IMR-90 (cell line): ENCODE results near the gene CLN3. TPM values are rescaled to one million over a fixed set of nuclear protein-coding genes. Genes with fewer than 3 reads are reported as not detected.
A peak's percentile ranks its signal among the peaks of the same experiment; 100 is the strongest.

Experiments used
- ATAC-seq: fragments of 200-7000 bp; cut with Tn5 transposase; 2 replicates; pipeline ENCODE4 v1.9.1; 2020; ENCODE audit warnings: low read depth, mild to moderate bottlenecking, moderate library complexity
- BruUV-seq: library from RNA; stranded (reverse); fragments of 400-500 nt; replicated peaks from 2 replicates; lab custom pipeline; 2021; lab: Mats Ljungman, UMichigan
- CTCF ChIA-PET: fragments of 300-600 bp; formaldehyde crosslinking; extraction: SDS; loops from one replicate; lab custom pipeline; 2021; ENCODE audit warnings: antibody characterized with exemption; lab: Yijun Ruan, JAX
- POLR2A ChIA-PET: fragments of 300-600 bp; sonication (Branson Sonifier 250); formaldehyde crosslinking; loops from one replicate; lab custom pipeline; 2022; ENCODE audit warnings: antibody characterized with exemption; ENCODE audit not compliant: unreplicated experiment; lab: Charles Lee
- DNase-seq: peaks from one replicate; pipeline ENCODE4 v3.0.0; 2013
- H2AFZ ChIP-seq: replicated peaks from 2 replicates; pipeline ENCODE3; 2013; ENCODE audit warnings: low read length, mild to moderate bottlenecking; ENCODE audit not compliant: poor library complexity
- H2AK5ac ChIP-seq: 2 replicates; pipeline ENCODE4 v1.6.1; 2013; ENCODE audit warnings: low read depth, low read length, inconsistent platforms
- H2AK9ac ChIP-seq: replicated peaks from 2 replicates; pipeline ENCODE3; 2013; ENCODE audit warnings: mild to moderate bottlenecking, low read depth, low read length, moderate library complexity; ENCODE audit not compliant: poor library complexity
- H2BK120ac ChIP-seq: 2 replicates; pipeline ENCODE4 v1.6.1; 2013; ENCODE audit warnings: low read depth, low read length, inconsistent platforms
- H2BK15ac ChIP-seq: 3 replicates; pipeline ENCODE4 v1.6.1; 2013; ENCODE audit warnings: low read depth, low read length, inconsistent platforms
- H2BK20ac ChIP-seq: 2 replicates; pipeline ENCODE4 v1.6.1; 2013; ENCODE audit warnings: low read depth, mild to moderate bottlenecking, inconsistent platforms, low read length, moderate library complexity
- H2BK5ac ChIP-seq: 2 replicates; pipeline ENCODE4 v1.6.1; 2013; ENCODE audit warnings: mild to moderate bottlenecking, low read depth, low read length, inconsistent platforms; ENCODE audit not compliant: poor library complexity, severe bottlenecking
- H3K14ac ChIP-seq: replicated peaks from 2 replicates; pipeline ENCODE4 v1.6.1; 2013; ENCODE audit warnings: low read depth, low read length, inconsistent platforms
- H3K18ac ChIP-seq: 2 replicates; pipeline ENCODE4 v1.6.1; 2013; ENCODE audit warnings: low read depth, low read length, control low read depth
- H3K23ac ChIP-seq: 2 replicates; pipeline ENCODE4 v1.6.1; 2013; ENCODE audit warnings: low read depth, low read length, inconsistent platforms
- H3K27ac ChIP-seq: 2 replicates; pipeline ENCODE4 v1.5.1; 2013; ENCODE audit warnings: mild to moderate bottlenecking, control low read depth, low read length; ENCODE audit not compliant: insufficient read depth
- H3K27me3 ChIP-seq: 2 replicates; pipeline ENCODE4 v1.6.1; 2013; ENCODE audit warnings: low read length; ENCODE audit not compliant: control insufficient read depth, insufficient read depth
- H3K36me3 ChIP-seq: 2 replicates; pipeline ENCODE4 v1.6.1; 2013; ENCODE audit warnings: low read length, mixed read lengths; ENCODE audit not compliant: control insufficient read depth, insufficient read depth
- H3K4ac ChIP-seq: 2 replicates; pipeline ENCODE4 v1.6.1; 2013; ENCODE audit warnings: low read depth, low read length, inconsistent platforms
- H3K4me1 ChIP-seq: 2 replicates; pipeline ENCODE4 v1.6.1; 2013; ENCODE audit warnings: low read length, mixed read lengths; ENCODE audit not compliant: control insufficient read depth, insufficient read depth
- H3K4me2 ChIP-seq: 2 replicates; pipeline ENCODE4 v1.6.1; 2013; ENCODE audit warnings: low read depth, mild to moderate bottlenecking, control low read depth, low read length, moderate library complexity
- H3K4me3 ChIP-seq: 2 replicates; pipeline ENCODE4 v1.5.1; 2013; ENCODE audit warnings: low read depth, mild to moderate bottlenecking, control low read depth, low read length, moderate library complexity; ENCODE audit not compliant: insufficient read depth
- H3K56ac ChIP-seq: 2 replicates; pipeline ENCODE4 v1.6.1; 2013; ENCODE audit warnings: low read length, inconsistent platforms; ENCODE audit not compliant: insufficient read depth; ENCODE audit errors: extremely low read depth
- H3K79me1 ChIP-seq, 2 experiments: 2 replicates each; pipeline ENCODE4 v1.6.1; 2013; ENCODE audit warnings: low read length in 2 of 2, inconsistent platforms in 1 of 2, low read depth in 1 of 2
- H3K9ac ChIP-seq: 2 replicates; pipeline ENCODE4 v1.6.1; 2013; ENCODE audit warnings: low read depth, low read length, control low read depth
- H3K9me1 ChIP-seq: 2 replicates; pipeline ENCODE4 v1.6.1; 2013; ENCODE audit warnings: low read length, inconsistent platforms; ENCODE audit not compliant: insufficient read depth
- H3K9me3 ChIP-seq: 2 replicates; pipeline ENCODE4 v1.6.1; 2013; ENCODE audit warnings: low read length; ENCODE audit not compliant: control insufficient read depth, insufficient read depth
- H4K20me1 ChIP-seq: 2 replicates; pipeline ENCODE4 v1.6.1; 2013; ENCODE audit warnings: low read length, inconsistent platforms; ENCODE audit not compliant: insufficient read depth
- H4K5ac ChIP-seq: 2 replicates; pipeline ENCODE4 v1.6.1; 2013; ENCODE audit warnings: mild to moderate bottlenecking, low read depth, low read length, control low read depth
- H4K8ac ChIP-seq, 2 experiments: 2 replicates each; pipeline ENCODE4 v1.6.1; 2013; ENCODE audit warnings: low read depth in 2 of 2, low read length in 2 of 2, control low read depth in 1 of 2, inconsistent platforms in 1 of 2
- H4K91ac ChIP-seq: 2 replicates; pipeline ENCODE4 v1.6.1; 2013; ENCODE audit warnings: low read depth, low read length, inconsistent platforms; ENCODE audit not compliant: insufficient read depth
- BHLHE40 ChIP-seq: fragments of 150-350 bp; IDR thresholded peaks from 2 replicates; pipeline ENCODE4 v1.6.1; 2016; ENCODE audit warnings: mild to moderate bottlenecking, low read depth, low read length
- CEBPB ChIP-seq: IDR thresholded peaks from 2 replicates; pipeline ENCODE4 v1.6.1; 2012; ENCODE audit warnings: low read depth, low read length, improper control_type of control experiment
- CHD1 ChIP-seq: IDR thresholded peaks from 2 replicates; pipeline ENCODE4 v1.6.1; 2012; ENCODE audit warnings: low read depth, low read length, improper control_type of control experiment
- ELK1 ChIP-seq: fragments of 150-350 bp; IDR thresholded peaks from 2 replicates; pipeline ENCODE4 v1.6.1; 2016; ENCODE audit warnings: low read depth, mild to moderate bottlenecking, low read length, moderate library complexity, borderline replicate concordance
- FOS ChIP-seq: fragments of 150-350 bp; IDR thresholded peaks from 2 replicates; pipeline ENCODE4 v1.6.1; 2016; ENCODE audit warnings: low read depth, low read length
- MAFK ChIP-seq: IDR thresholded peaks from 2 replicates; pipeline ENCODE4 v1.6.1; 2012; ENCODE audit warnings: low read depth, low read length, improper control_type of control experiment
- MAZ ChIP-seq: IDR thresholded peaks from 2 replicates; pipeline ENCODE4 v1.6.1; 2012; ENCODE audit warnings: low read depth, mild to moderate bottlenecking, low read length, improper control_type of control experiment, moderate library complexity, borderline replicate concordance
- MXI1 ChIP-seq: IDR thresholded peaks from 2 replicates; pipeline ENCODE4 v1.6.1; 2012; ENCODE audit warnings: low read depth, mild to moderate bottlenecking, low read length, moderate library complexity, borderline replicate concordance
- NFE2L2 ChIP-seq: fragments of 150-350 bp; IDR thresholded peaks from 2 replicates; pipeline ENCODE4 v1.6.1; 2016; ENCODE audit warnings: low read depth, mild to moderate bottlenecking, low read length
- POLR2A ChIP-seq: IDR thresholded peaks from 2 replicates; pipeline ENCODE4 v1.6.1; 2012; ENCODE audit warnings: mild to moderate bottlenecking, low read depth, low read length
- RAD21 ChIP-seq: IDR thresholded peaks from 2 replicates; pipeline ENCODE4 v1.6.1; 2012; ENCODE audit warnings: low read length, improper control_type of control experiment
- RCOR1 ChIP-seq: IDR thresholded peaks from 2 replicates; pipeline ENCODE4 v1.6.1; 2012; ENCODE audit warnings: mild to moderate bottlenecking, low read length, improper control_type of control experiment; ENCODE audit not compliant: insufficient replicate concordance
- RFX5 ChIP-seq: IDR thresholded peaks from 2 replicates; pipeline ENCODE4 v1.8.0; 2012; ENCODE audit warnings: low read depth, mild to moderate bottlenecking, low read length, moderate library complexity
- SMC3 ChIP-seq: fragments of 150-350 bp; IDR thresholded peaks from 2 replicates; pipeline ENCODE4 v1.6.1; 2016; ENCODE audit warnings: low read depth, mild to moderate bottlenecking, antibody characterized with exemption, low read length, moderate library complexity
- WGBS, 2 experiments: methylation state at CpG; one replicate each; pipeline versions ENCODE4 v1.1.5 to v1.1.7; 2013; ENCODE audit warnings: missing lambda C conversion rate in 2 of 2; ENCODE audit not compliant: insufficient read length in 1 of 2; ENCODE audit errors: extremely low coverage in 2 of 2; 5-methylcytosine and 5-hydroxymethylcytosine counted together
- dilution Hi-C: fragments of 300-500 bp; cut with HindIII; formaldehyde crosslinking; loops from one replicate; pipeline ENCODE4 v1.14.3; 2018; ENCODE audit warnings: low sequenced_read_pairs; ENCODE audit not compliant: unreplicated experiment
- in situ Hi-C: fragments of 300-500 bp; cut with MboI; formaldehyde crosslinking; loops from 3 replicates; pipeline ENCODE4 v1.14.3; 2019; ENCODE audit warnings: low sequenced_read_pairs, inconsistent platforms, mixed read lengths
- intact Hi-C: fragments of 100-400 bp; cut with micrococcal nuclease; formaldehyde crosslinking; loops from 2 replicates; pipeline ENCODE4 v1.10.0; 2022
- polyA plus RNA-seq, 3 experiments: library from polyadenylated mRNA; depleted of rRNA; stranded (reverse); fragments of >200 nt; gene quantifications; 2 replicates each; pipeline ENCODE4 v1.2.3, GENCODE V29; 2012; ENCODE audit warnings: low replicate concordance in 1 of 3
- total RNA-seq: library from RNA; depleted of rRNA; stranded (reverse); fragments of >200 nt; gene quantifications from 2 replicates; pipeline ENCODE4 v1.2.3, GENCODE V29; 2012
- TF ChIP-seq, protein P1 (sequence below): fragments of 150-350 bp; IDR thresholded peaks from 2 replicates; pipeline ENCODE4 v1.6.1; 2017; ENCODE audit warnings: mild to moderate bottlenecking, antibody characterized with exemption, low read length, low read depth

The CLN3 gene
- total and polyA plus RNA-seq, 2 of the 4 experiments (the other 2 are of a cell fraction): 3.9 to 15.9 TPM

DNA sequence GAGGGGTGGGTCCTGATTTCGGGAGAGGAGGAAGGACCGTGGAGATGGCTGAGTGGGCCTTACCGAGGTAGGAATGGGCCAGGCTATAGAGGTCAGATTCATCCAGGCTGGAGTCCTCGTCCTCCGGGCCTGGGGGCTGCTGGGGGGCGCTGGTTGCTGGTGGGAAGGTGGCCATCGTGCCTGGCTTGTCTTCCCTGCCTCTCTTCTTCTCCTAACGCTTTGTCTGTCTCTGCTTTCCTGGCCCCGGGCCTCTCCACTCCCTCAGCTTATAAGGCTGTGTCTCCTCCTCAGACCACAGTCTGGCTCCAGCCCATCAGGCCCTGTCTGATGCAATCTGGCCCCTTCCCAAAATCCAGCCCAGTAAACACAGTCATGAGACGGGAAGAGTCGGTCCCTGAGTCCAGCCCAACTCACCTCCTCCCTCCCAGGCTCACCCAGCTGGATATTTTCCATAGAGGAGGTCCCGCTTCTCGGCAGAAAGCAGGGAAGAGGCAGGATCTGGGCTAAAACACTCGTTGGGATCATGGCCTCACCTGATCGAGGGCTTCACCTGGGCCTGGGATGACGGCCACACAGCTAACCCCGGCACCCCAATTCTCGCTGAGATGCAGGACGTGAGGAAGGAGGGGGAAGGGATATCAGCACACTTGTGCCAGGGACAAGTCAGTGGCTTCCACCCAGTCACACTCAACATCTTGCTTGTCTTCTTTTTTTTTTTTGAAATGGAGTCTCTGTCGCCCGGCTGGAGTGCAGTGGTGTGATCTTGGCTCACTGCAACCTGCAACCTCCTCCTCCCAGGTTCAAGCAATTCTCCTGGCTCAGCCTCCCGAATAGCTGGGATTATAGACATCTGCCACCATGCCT is 47.1 kb upstream of the CLN3 start, which contains the start of gene NUPR1:
Gene NUPR1 (minus strand): TSS at position 242 of the 864 bp plus-strand sequence. CDS start 67 bp downstream, at position 175.
- peak within 1 kb of the TSS; percentile 93 to 96 for H4K8ac ChIP-seq
- peak within 1 kb of the TSS; percentile 77 for H3K23ac ChIP-seq
- peak within 1 kb of the TSS; percentile 95 for H2AFZ ChIP-seq
- peaks cover 28% of the 10 kb centered on the region for H3K36me3 ChIP-seq
- peak within 1 kb of the TSS; percentile 96 for H4K5ac ChIP-seq
- H3K56ac ChIP-seq: peak within 1 kb of the TSS; percentile 93
- H3K4me3 ChIP-seq: peak within 1 kb of the TSS; percentile 49
- peak within 1 kb of the TSS; percentile 81 for H2AK9ac ChIP-seq
- peak within 1 kb of the TSS; percentile 84 for H2AK5ac ChIP-seq
- ChIA-PET CTCF (interaction anchor here (0.6 to 0.7 kb wide), 2 partner anchors 15 to 47 kb away, joined by 3 read pairs; partner anchors contain the start of genes CLN3 and SGF29), POLR2A (interaction anchor here (0.8 to 1.0 kb wide), 2 partner anchors 18 to 46 kb away, joined by 3 to 7 read pairs; no protein-coding TSS in a partner anchor)
- H4K20me1 ChIP-seq: no peaks in the 10 kb centered on the region; the same call in 1 of the 2 replicates
- peak within 1 kb of the TSS; percentile 98 for H3K14ac ChIP-seq
- in situ Hi-C loops (no loop called here), intact Hi-C loops (loop anchor here (5.0 kb wide), 2 partner anchors 47 to 78 kb away; partner anchors contain the start of genes APOBR and CLN3), dilution Hi-C loops (no loop called here)
- no TSS peak for BruUV-seq
- no peaks in the 10 kb centered on the region for H3K27me3 ChIP-seq
- H3K18ac ChIP-seq: peak within 1 kb of the TSS; percentile 93
- H2BK15ac ChIP-seq: peak within 1 kb of the TSS; percentile 99; the same call in 2 of the 3 replicates
- peak within 1 kb of the TSS; percentile 78 for H2BK20ac ChIP-seq
- H4K91ac ChIP-seq: peak within 1 kb of the TSS; percentile 96
- H3K4me1 ChIP-seq: peaks cover 9% of the 10 kb centered on the region
- H3K4ac ChIP-seq: peak within 1 kb of the TSS; percentile 97
- peak within 1 kb of the TSS; percentile 95 for H3K27ac ChIP-seq
- peak within 1 kb of the TSS; percentile 53 for H2BK5ac ChIP-seq
- H3K4me2 ChIP-seq: peak within 1 kb of the TSS; percentile 80
- ATAC-seq (peak; percentile 91), DNase-seq (peak; percentile 97)
- peaks cover 17 to 26% of the 10 kb centered on the region in 2 experiments for H3K79me1 ChIP-seq
- 0% methylated on average over 2 of the region's 22 CpGs; no CpG with 5 or more reads in 1 of the 2 experiments for WGBS, 2 experiments
- no peaks in the 10 kb centered on the region for H3K9me3 ChIP-seq
- H3K9ac ChIP-seq: peak within 1 kb of the TSS; percentile 97
- H3K9me1 ChIP-seq: peaks cover 12% of the 10 kb centered on the region; the same call in 1 of the 2 replicates
- H2BK120ac ChIP-seq: peak within 1 kb of the TSS; percentile 89
- TF ChIP-seq, protein P1, sequence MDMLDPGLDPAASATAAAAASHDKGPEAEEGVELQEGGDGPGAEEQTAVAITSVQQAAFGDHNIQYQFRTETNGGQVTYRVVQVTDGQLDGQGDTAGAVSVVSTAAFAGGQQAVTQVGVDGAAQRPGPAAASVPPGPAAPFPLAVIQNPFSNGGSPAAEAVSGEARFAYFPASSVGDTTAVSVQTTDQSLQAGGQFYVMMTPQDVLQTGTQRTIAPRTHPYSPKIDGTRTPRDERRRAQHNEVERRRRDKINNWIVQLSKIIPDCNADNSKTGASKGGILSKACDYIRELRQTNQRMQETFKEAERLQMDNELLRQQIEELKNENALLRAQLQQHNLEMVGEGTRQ: peak; percentile 34; the same call in 1 of the 2 replicates
- TF ChIP-seq SMC3 (no peak), BHLHE40 (peak; percentile 67; the same call in 1 of the 2 replicates), ELK1 (no peak), RFX5 (no peak), FOS (no peak), POLR2A (peak; percentile 88), CHD1 (no peak), RCOR1 (no peak), MXI1 (no peak), MAZ (peak; percentile 66; the same call in 1 of the 2 replicates), MAFK (no peak), NFE2L2 (no peak), CEBPB (peak; percentile 99), RAD21 (no peak)
